Fibroblast of gingiva (primary cell): ENCODE data around the gene IL20RB.

Experiments used
- DNase-seq: peaks from one replicate; pipeline ENCODE4 v3.0.0-alpha.2; 2011; ENCODE audit warnings: low read depth

Gene IL20RB

DNA sequence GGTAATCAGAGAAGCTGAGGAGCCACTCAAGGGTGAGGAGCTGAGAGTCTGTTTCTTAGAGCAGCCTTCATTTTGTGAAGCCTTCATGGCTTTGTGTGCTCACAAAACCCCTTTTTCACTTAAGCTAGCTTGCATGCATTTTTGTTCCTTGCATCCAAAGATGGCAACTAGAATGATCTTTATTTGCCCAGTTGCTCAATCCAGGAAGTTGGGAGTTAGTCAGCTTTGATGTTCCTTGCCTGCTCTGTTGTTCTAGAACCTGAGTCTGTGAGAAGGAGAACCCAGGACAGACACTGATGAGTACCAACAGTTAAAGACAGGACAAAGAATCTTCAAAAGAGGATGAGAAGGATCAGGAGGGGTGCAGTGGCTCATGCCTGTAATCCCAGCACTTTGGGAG, 81.8 kb downstream of the IL20RB start:
- no peak for DNase-seq

DNA sequence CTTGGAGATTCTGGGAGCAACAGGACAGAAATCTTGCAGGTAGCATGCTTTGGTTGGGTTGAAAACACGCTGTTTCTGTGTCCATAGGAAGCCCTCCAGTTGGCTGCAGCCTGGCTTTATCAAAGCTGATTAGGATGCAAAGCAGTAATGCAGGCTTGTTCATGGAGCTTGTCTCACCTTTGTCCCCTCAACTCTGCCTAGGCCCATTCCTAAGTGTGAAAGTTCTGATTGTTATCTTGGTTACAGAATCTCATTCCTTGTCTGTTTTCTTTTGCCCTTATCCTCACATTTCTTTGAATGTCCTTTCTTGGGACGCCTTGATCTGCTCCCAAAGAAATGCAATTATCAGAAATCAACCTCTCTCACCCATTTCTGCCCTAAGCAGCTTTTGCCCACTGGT, 83.5 kb downstream of the IL20RB start:
- no peak for DNase-seq

DNA sequence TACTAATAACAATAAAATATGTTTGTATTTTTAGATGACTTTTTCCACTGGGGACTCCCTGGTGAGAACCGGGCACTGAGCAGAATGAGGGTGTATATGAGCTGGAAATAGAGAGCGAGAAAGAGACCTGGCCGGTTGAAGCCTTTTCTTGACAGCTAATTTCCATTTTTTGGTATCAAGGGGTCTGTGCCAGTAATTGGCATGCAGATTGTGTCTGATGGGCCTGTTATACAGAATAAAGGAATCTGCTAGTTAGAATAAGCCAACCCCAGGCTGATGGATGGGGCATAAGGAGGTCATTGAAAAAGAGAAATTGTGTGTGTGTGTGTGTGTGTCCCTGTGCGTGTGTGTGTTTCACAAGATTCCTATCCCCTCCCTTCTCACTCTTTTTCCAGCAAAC, 83.9 kb downstream of the IL20RB start:
- no peak for DNase-seq

DNA sequence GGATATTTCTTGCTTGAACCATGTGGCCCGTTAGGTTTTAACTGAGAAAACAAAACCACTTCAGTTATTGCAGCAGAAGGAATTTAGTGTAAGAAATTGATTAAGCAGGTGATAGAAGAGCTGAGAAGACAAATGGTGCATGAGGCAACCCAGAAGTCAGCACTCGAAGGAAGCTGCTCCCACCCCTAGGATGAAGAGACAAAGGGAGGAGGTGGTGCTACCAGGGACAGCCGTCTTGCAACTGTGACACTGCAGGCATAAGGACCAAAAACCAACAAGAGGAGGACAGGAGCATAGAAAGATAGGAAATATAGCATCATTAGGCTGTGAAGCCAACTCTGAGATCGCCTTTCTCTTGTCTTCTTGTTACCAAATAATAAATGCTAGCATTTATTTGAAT, 89.0 kb downstream of the IL20RB start:
- DNase-seq: no peak

DNA sequence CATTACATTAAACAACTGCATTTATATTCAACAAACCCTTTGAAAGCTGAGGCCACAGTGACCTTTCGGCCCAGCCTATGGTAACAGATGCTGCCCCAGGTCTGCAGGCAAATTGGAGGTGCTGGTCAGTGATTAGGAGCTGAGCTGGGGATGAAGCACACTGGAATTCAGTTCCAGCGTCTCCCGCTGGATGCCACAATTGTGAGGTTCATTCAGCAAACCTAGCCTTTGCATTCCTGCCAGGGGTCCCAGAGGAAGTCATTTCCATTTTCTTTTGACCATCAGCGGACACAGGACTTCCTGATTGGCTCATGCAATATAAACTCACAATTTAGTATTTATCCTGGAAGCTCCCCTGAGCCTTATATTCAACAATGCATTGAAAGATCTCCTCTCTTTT, 89.5 kb downstream of the IL20RB start:
- no peak for DNase-seq

DNA sequence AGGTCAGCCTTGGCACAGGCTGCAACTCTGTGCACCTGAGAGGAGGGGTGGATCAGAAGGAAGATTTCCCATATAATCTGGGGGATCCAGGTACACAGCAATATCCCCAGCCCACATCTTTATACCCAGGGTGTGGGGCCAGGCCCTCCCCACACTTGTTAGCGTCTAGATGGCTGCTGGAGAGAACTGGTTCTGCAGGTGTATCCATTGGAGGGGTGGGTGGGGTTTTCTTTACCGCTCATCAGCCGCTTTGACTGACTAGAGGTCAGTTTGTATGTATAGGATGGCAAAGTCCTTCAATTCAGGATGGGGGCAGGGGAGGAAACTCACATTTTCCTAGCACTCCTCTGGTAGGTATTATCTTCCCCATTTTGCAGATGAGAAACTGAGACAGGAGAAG, 92.5 kb downstream of the IL20RB start:
- DNase-seq: no peak

DNA sequence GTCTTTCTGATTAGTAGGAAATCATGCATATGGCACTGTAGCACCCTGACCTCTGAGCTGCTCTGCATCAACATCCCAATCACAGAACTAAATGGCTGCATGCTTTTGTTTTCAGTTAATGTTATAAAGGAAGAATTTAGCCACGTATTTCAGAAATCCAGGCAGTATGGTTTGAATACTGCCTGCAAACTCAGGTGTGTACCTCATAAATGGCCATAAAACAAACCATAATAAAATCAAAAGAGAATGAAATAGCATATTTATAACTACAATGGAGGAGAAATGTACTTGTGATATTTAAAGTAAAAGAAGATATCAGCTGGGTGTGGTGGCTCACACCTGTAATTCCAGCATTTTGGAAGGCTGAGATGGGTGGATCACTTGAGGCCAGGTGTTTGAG, 94.5 kb downstream of the IL20RB start:
- no peak for DNase-seq
